Fibroblast of gingiva (primary cell): ENCODE results near the gene ARHGEF7.

Experiments used
- DNase-seq: peaks from one replicate; pipeline ENCODE4 v3.0.0-alpha.2; 2011; ENCODE audit warnings: low read depth

The ARHGEF7 gene

GRCh38 chr13:111325941-111326620 is 211.0 kb downstream of the ARHGEF7 start:
- DNase-seq = no peak

DNA sequence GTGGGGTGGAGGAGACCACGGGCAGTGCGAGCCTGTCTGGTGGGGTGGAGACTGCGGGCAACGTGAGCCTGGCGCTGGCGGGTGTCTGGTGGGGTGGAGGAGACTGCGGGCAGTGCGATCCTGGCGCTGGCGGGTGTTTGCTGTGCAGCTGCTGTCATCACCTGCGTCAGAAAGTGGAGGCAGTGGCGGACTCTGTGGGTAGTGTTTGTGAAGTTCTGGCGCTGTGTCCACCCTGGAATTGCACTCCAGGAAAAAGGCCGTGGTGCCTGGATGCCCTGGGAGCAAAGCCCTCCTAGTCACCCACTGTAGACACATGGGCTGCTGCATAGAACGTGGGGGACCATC is 211.5 kb downstream of the ARHGEF7 start:
- no peak for DNase-seq

GRCh38 chr13:111326981-111327642 is 212.0 kb downstream of the ARHGEF7 start:
- DNase-seq = no peak

DNA sequence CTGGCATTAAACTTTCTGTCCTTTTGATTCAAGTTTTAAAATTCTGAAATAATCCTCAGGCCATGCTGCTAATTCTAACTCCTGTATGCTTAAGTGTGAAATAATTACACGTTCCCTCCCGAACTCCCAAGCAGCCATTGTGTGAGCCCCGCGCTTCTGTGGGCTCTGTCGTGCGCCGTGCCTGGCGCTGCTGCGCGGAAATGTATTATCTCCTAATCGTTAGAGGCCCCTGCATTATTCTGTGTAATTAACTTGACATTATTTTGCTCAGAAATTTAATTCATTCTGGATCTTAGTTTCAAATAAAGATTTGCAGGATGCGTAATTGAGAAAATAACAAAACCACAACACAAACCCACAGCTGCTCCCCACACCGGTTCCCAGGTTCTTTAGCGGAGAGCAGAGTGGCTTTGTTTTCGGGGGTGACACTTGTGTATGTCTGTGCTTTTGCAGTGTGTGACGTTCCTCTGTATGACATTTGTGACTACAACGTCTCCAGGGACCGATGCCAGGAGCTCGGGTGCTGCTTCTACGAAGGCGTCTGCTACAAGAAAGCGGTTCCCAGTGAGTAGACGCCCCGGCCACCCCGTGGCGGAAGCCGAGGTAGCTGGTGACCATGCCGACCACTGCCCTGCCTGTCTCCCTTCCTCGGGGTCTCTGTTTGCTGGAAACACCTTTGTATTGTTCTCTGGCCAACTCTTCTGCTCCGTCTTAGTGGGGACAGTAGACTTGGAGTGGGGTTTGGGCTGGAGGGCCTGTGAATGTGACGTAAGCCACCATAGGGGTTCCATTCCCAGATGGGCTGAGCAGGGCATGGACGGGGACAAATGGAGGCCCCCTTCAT is 212.8 kb downstream of the ARHGEF7 start:
- DNase-seq = no peak

GRCh38 chr13:111328574-111329410 is 213.7 kb downstream of the ARHGEF7 start:
- no peak for DNase-seq

GRCh38 chr13:111329641-111330040 is 214.5 kb downstream of the ARHGEF7 start:
- no peak for DNase-seq

GRCh38 chr13:111330066-111330610 is 215.0 kb downstream of the ARHGEF7 start:
- no peak for DNase-seq

DNA sequence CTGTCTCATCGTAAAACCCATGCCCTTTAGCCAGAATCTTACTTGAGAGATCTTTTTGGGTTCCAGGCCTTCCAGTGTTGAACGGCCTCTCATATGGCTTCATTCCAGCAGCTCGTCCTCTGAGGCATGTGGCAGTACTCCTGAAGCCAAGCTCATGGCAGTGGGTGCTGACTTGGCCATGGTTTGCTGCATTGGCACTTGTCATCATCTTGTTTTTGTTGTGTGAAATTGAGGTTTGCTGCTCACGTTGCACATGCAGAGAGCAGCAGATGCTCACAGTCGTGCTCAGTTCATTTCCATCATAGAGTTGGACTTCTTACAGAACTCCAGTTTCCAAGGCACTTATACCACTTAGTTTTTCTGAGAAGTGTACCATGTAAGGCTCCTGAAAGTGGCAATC is 220.2 kb downstream of the ARHGEF7 start:
- no peak for DNase-seq

DNA sequence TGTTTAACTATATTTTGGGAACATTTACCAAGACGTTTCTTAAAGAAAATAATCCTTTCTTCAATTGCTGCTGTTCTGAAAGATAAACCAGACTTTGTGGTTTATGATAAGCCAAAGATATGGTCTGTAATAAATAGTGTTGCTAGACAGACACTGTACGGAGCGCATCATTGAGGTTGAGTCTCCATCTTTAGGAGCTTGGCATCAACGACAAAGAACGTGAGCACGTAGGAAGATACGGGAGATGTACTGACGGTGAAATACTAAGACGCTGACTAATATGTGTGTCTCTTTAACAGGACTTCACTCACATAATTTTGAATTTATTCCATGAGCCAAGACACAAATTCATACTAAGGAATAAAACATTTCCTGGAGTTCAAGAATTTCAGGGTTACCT is 221.6 kb downstream of the ARHGEF7 start:
- DNase-seq = no peak

- peak; percentile 88 for DNase-seq
Observed at GRCh38 chr13:111337206-111337605, 222.1 kb downstream of the ARHGEF7 start.

GRCh38 chr13:111337741-111338140 is 222.6 kb downstream of the ARHGEF7 start:
- no peak for DNase-seq

DNA sequence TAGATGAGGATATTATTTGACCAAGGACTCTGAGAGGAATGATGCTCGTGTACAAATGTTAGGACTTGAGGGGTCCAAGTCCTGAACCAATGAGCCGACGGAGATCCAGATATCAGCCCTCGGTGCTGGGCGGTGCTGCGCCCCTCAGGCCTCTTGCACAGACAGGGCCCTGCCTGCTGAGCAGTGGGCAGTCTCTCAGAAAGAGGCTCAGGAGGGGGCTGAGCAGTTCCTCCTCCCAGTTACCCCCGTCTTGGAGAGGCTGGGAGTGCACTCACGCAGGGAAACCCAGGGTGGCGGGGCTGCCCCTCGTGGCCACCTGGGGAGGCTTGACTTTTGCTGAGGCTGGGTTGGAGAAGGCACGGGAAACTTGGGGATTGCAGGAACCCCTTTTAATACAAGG is 223.7 kb downstream of the ARHGEF7 start:
- DNase-seq = no peak

DNA sequence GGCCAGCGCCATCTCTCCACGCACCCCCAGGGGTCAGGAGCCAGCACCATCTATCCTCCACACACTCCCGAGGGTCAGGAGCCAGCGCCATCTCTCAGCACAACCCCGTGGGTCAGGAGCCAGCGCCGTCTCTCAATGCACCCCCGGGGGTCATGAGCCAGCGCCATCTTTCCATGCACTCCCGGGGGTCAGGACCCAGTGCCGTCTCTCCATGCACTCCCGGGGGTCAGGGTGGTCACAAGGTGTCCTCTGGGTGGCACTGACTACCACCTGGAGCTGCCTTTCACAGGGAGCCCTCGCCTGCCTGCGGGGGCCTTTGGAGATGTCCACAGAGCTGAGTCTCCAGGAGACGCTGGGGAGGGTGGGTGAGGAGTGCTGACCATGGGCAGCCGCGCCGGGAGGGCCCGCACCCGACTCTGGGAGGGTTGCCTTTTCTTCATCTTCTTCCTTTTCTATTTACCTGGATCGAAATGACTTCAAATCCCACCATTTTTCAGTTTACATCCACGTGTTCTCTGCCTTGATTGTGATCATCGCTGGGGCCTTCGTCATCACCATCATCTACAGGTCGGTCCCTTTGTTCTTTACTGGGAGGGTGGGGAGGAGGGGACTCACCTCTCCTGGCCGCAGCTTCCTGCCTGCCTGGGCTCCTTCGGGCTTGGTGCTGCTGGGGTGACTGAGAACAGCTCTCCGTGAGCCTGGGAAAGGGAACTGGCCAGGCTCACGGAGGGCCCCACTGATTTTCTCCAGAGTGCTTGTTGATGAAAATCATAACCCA is 224.4 kb downstream of the ARHGEF7 start:
- no peak for DNase-seq

- DNase-seq = no peak
Observed at GRCh38 chr13:111341886-111342285, 226.8 kb downstream of the ARHGEF7 start.

DNA sequence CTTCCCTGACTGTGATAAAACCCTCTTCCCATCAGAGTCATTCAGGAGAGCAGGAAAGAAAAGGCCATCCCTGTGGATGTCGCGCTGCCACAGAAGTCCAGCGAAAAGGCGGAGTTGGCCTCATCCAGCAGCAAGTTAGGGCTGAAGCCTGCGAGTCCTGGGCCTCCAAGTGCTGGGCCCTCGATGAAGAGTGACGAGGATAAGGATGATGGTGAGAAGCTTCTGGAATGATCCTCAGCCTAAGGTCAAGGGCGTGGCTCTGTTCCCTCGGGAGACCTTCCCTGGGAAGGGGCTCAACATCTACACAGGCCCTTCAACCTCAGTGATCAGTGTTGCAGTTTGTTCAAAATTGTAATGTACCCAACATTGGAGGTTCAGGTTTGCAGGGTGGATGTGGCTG is 227.6 kb downstream of the ARHGEF7 start:
- DNase-seq = no peak

DNA sequence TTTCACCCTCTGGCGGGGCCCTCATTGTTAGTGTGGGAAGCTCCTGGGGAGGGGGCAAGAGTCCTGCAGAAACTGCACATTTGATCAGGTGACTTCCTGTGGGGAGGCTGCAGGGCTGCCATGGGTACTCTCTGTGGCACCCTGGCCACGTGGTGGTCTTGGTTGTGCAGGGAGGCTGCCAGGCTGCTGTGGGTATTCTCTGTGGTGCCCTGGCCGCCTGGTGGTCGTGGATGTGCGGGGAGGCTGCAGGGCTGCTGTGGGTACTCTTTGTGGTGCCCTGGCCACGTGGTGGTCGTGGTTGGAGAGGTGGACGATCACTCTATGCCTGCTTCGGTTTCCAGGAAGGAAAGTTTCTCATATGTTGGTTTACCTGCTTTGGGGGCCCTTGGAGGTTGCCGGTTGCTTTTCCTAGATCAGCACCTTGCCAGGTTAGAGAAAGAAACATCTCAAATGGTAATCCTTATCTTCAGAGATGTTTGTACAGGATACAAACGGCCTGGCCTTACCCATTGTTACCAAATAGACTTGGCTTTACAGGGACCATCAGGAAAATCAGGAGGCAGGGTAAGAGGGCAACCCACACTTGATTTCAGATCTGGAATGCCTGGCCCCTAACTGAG is 228.2 kb downstream of the ARHGEF7 start:
- no peak for DNase-seq

- no peak for DNase-seq
Observed at GRCh38 chr13:111344471-111345191, 229.5 kb downstream of the ARHGEF7 start.

DNA sequence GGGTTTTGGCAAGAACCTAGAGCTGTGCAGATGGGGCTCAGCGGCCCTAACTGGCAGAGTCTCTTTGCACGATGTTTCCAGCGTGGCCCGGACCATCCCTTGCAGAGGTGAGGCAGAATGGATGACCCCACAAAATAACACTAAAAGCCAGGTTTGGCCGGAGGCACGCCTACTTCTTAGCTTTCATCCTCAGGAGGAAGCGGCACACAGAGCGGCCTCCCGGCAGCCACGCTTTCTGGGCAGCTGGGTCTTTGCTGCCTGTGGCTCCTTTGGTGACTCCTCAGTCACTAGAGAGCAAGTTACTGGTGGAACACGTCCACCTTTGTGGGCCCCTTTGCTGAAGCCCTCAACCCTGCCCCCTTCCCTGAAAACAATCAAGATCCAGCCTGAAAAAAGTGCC is 230.6 kb downstream of the ARHGEF7 start:
- DNase-seq = no peak

GRCh38 chr13:111346101-111346680 is 231.1 kb downstream of the ARHGEF7 start:
- no peak for DNase-seq

- DNase-seq = no peak
Observed at GRCh38 chr13:111347438-111347837, 232.3 kb downstream of the ARHGEF7 start.
